DOHH2 (cell line): ENCODE results near the gene MADD.

Source experiments
- H3F3A ChIP-seq: fragments of 200-600 bp; sonication (generic), shearing (Covaris generic); 2 replicates; pipeline ENCODE4 v1.6.0; 2016; ENCODE audit warnings: antibody characterized with exemption, mild to moderate bottlenecking; ENCODE audit not compliant: control insufficient read depth, insufficient read depth
- H3K27ac ChIP-seq: fragments of 200-600 bp; sonication (generic); 2 replicates; pipeline ENCODE4 v1.5.1; 2014; ENCODE audit warnings: low read depth, mild to moderate bottlenecking, low read length, moderate library complexity
- H3K27me3 ChIP-seq: fragments of 200-600 bp; sonication (generic); 2 replicates; pipeline ENCODE4 v1.6.1; 2014; ENCODE audit warnings: mild to moderate bottlenecking, low read length, mixed read lengths; ENCODE audit not compliant: control insufficient read depth
- H3K36me3 ChIP-seq: fragments of 200-600 bp; sonication (generic); 2 replicates; pipeline ENCODE4 v1.6.1; 2014; ENCODE audit warnings: mild to moderate bottlenecking, low read length, moderate library complexity, mixed read lengths; ENCODE audit not compliant: control insufficient read depth
- H3K4me1 ChIP-seq: fragments of 200-600 bp; sonication (generic); 2 replicates; pipeline ENCODE4 v1.6.1; 2014; ENCODE audit warnings: mild to moderate bottlenecking, low read length, mixed read lengths; ENCODE audit not compliant: control insufficient read depth
- H3K4me2 ChIP-seq: fragments of 200-600 bp; sonication (generic); 2 replicates; pipeline ENCODE4 v1.6.0; 2014; ENCODE audit warnings: mild to moderate bottlenecking, low read length, moderate library complexity
- H3K4me3 ChIP-seq: fragments of 200-600 bp; sonication (generic); 2 replicates; pipeline ENCODE4 v1.5.1; 2014; ENCODE audit warnings: mild to moderate bottlenecking, low read length, mixed read lengths
- H3K79me2 ChIP-seq: fragments of 200-600 bp; sonication (generic); 2 replicates; pipeline ENCODE4 v1.6.1; 2014; ENCODE audit warnings: mild to moderate bottlenecking, low read length, mixed read lengths; ENCODE audit not compliant: control insufficient read depth
- H3K9me2 ChIP-seq: fragments of 200-600 bp; sonication (generic); replicated peaks from 2 replicates; pipeline ENCODE4 v1.6.1; 2014; ENCODE audit warnings: mild to moderate bottlenecking, low read length, mixed read lengths; ENCODE audit not compliant: control insufficient read depth
- H3K9me3 ChIP-seq: fragments of 200-600 bp; sonication (generic); 2 replicates; pipeline ENCODE4 v1.6.1; 2014; ENCODE audit warnings: antibody characterized with exemption, low read length, mixed read lengths; ENCODE audit not compliant: control insufficient read depth, insufficient read depth
- H4K20me1 ChIP-seq: fragments of 200-600 bp; sonication (generic); 2 replicates; pipeline ENCODE4 v1.6.0; 2014; ENCODE audit warnings: low read depth, mild to moderate bottlenecking, antibody characterized with exemption, low read length, moderate library complexity; ENCODE audit not compliant: control insufficient read depth, insufficient read depth
- CTCF ChIP-seq: fragments of 200-600 bp; sonication (generic); IDR thresholded peaks from one replicate; pipeline ENCODE4 v1.5.1; 2014; ENCODE audit warnings: antibody characterized with exemption, mild to moderate bottlenecking, low read depth, low read length; ENCODE audit not compliant: poor library complexity, severe bottlenecking
- EZH2phosphoT487 ChIP-seq: fragments of 200-600 bp; sonication (generic); IDR thresholded peaks from 2 replicates; pipeline ENCODE4 v1.6.1; 2017; ENCODE audit warnings: borderline replicate concordance, mild to moderate bottlenecking, antibody characterized with exemption, low read length, moderate library complexity, mixed read lengths

Gene MADD

GRCh38 chr11:47348859-47349258 is 78.9 kb downstream of the MADD start:
- Histone ChIP-seq H3K4me1 (no peaks in the 10 kb centered on the region; the same call in 1 of the 2 replicates), H3K4me2 (no peak overlapping the region), H3K9me2 (no peaks in the 10 kb centered on the region), H3K36me3 (no peaks in the 10 kb centered on the region), H3F3A (0 out of 2 replicates have a peak, but pooled peaks cover under 1% of the 10 kb centered on the region), H3K79me2 (no peaks in the 10 kb centered on the region), H3K27ac (no peak overlapping the region), H3K9me3 (no peaks in the 10 kb centered on the region), H4K20me1 (no peaks in the 10 kb centered on the region), H3K27me3 (no peaks in the 10 kb centered on the region), H3K4me3 (no peak overlapping the region)
- peak; percentile 31 for TF ChIP-seq CTCF
- TF ChIP-seq EZH2phosphoT487: no peak

DNA sequence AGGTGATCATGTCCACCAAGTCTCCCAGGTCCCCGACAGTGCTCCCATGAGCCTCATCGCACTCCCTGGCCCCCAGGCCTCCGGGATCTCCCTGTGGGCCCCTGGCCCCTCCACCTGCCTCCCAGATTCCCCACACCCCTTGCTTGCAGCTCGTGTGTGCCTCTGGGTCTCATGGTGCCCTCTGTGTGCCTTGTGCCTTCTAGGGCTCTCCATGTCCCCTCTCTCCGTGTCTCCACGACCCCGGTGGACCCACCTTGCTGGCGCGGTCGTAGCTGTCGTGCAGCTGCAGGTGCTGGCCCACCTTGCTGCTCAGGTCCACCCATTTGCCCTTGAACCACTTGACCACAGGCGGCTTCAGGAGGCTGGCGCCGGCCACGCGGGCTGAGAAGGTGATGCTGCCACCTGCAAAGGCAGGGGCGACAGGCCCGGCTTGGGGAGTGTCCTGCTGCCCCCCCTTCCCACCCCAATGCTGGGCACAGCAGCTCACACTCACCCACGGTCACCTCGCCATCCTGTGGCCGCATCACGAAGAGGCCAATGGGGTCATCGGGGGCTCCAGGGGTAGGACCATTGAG is 79.7 kb downstream of the MADD start:
- Histone ChIP-seq H3K27me3 (no peaks in the 10 kb centered on the region), H3K4me2 (no peak overlapping the region), H3F3A (peaks cover 8% of the 10 kb centered on the region; the same call in 1 of the 2 replicates), H3K9me3 (no peaks in the 10 kb centered on the region), H3K9me2 (no peaks in the 10 kb centered on the region), H3K4me1 (no peaks in the 10 kb centered on the region; the same call in 1 of the 2 replicates), H3K4me3 (no peak overlapping the region), H3K79me2 (no peaks in the 10 kb centered on the region), H3K36me3 (peaks cover 4% of the 10 kb centered on the region; the same call in 1 of the 2 replicates), H4K20me1 (no peaks in the 10 kb centered on the region), H3K27ac (no peak overlapping the region)
- TF ChIP-seq CTCF (no peak), EZH2phosphoT487 (no peak)

DNA sequence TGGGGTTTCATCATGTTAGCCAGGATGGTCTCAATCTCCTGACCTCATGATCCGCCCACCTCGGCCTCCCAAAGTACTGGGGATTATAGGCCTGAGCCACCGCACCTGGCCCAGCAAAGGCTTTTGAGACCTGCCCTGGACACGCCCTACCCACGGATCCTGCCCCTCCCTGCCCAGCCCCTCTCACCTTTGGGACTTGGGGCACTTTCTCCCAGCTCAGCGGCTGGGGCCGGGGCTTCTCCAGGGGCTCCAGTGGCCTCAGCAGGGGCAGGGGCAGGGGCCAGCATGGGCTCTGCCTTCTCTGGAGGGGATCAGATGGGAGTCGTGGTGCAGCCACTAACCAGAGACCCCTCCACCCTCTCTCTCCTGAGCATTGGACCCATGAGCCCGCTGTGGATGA is 80.4 kb downstream of the MADD start:
- TF ChIP-seq CTCF (no peak), EZH2phosphoT487 (no peak)
- Histone ChIP-seq H3K79me2 (no peaks in the 10 kb centered on the region), H3K27ac (no peak overlapping the region), H3K36me3 (peaks cover 7% of the 10 kb centered on the region; the same call in 1 of the 2 replicates), H4K20me1 (no peaks in the 10 kb centered on the region), H3K4me2 (no peak overlapping the region), H3K4me1 (no peaks in the 10 kb centered on the region; the same call in 1 of the 2 replicates), H3K4me3 (no peak overlapping the region), H3K9me3 (no peaks in the 10 kb centered on the region), H3F3A (peaks cover 8% of the 10 kb centered on the region; the same call in 1 of the 2 replicates), H3K27me3 (no peaks in the 10 kb centered on the region), H3K9me2 (no peaks in the 10 kb centered on the region)
